GM12878 (cell line): ENCODE measurements around the gene ITSN2. TPM values are rescaled to one million over a fixed set of nuclear protein-coding genes. Genes with fewer than 3 reads are reported as not detected.

Experiments used
- ATAC-seq: fragments of 200-7000 bp; cut with Tn5 transposase; 3 replicates; pipeline ENCODE4 v1.9.1; 2020; ENCODE audit warnings: mild to moderate bottlenecking, moderate library complexity
- BruUV-seq: library from RNA; stranded (reverse); fragments of 400-500 nt; replicated peaks from 2 replicates; lab custom pipeline; 2021; lab: Mats Ljungman, UMichigan
- CTCF ChIA-PET: fragments of 300-600 bp; sonication (Branson Sonifier 250); formaldehyde crosslinking; extraction: SDS; loops from one replicate; lab custom pipeline; 2021; ENCODE audit warnings: inconsistent platforms; lab: Yijun Ruan, JAX
- POLR2A ChIA-PET: fragments of 350-600 bp; formaldehyde crosslinking; extraction: SDS; loops from one replicate; lab custom pipeline; 2021; ENCODE audit warnings: inconsistent platforms; lab: Charles Lee
- RAD21 ChIA-PET: fragments of 300-600 bp; sonication (Branson Sonifier 250); formaldehyde crosslinking; loops from one replicate; lab custom pipeline; 2023; ENCODE audit warnings: antibody characterized with exemption; ENCODE audit not compliant: unreplicated experiment; lab: Charles Lee
- SMC1A ChIA-PET: fragments of 300-600 bp; sonication (Branson Sonifier 250); formaldehyde crosslinking; loops from one replicate; lab custom pipeline; 2023; ENCODE audit not compliant: unreplicated experiment, uncharacterized antibody; lab: Charles Lee
- DNase-seq: peaks from one replicate; pipeline ENCODE4 v3.0.0-alpha.2; 2011; ENCODE audit warnings: low read depth, low spot score
- FAIRE-seq: peaks from 3 replicates; lab custom pipeline; 2011; peaks lifted over from hg19 to GRCh38; lab: Jason Lieb, UNC
- H2AFZ ChIP-seq: 2 replicates; pipeline ENCODE4 v1.6.0; 2011; ENCODE audit warnings: low read depth, low read length, control low read depth; ENCODE audit not compliant: control insufficient read depth
- H3K27ac ChIP-seq: 2 replicates; pipeline ENCODE4 v1.5.1; 2011; ENCODE audit warnings: control low read depth; ENCODE audit not compliant: control insufficient read depth, insufficient read depth
- H3K27me3 ChIP-seq, 2 experiments: replicated peaks in 1 of 2; 2 replicates each; pipeline versions ENCODE4 v1.6.0 to v1.6.1; 2011; ENCODE audit warnings: low read length in 1 of 2; ENCODE audit not compliant: control insufficient read depth in 2 of 2, insufficient read depth in 2 of 2
- H3K36me3 ChIP-seq, 2 experiments: 2 replicates each; pipeline ENCODE4 v1.5.1; 2011; ENCODE audit warnings: low read length in 1 of 2; ENCODE audit not compliant: control insufficient read depth in 2 of 2, insufficient read depth in 2 of 2
- H3K4me1 ChIP-seq: 2 replicates; pipeline ENCODE4 v1.6.1; 2011; ENCODE audit warnings: mild to moderate bottlenecking, low read length, moderate library complexity, mixed read lengths; ENCODE audit not compliant: control insufficient read depth, insufficient read depth
- H3K4me2 ChIP-seq: 2 replicates; pipeline ENCODE4 v1.6.0; 2011; ENCODE audit warnings: control low read depth; ENCODE audit not compliant: control insufficient read depth, insufficient read depth
- H3K4me3 ChIP-seq: fragments of 200-600 bp; sonication (generic); 2 replicates; pipeline ENCODE4 v1.5.1; 2016
- H3K79me2 ChIP-seq: 2 replicates; pipeline ENCODE4 v1.6.0; 2011; ENCODE audit warnings: low read length; ENCODE audit not compliant: control insufficient read depth, insufficient read depth
- H3K9ac ChIP-seq: 2 replicates; pipeline ENCODE4 v1.8.0; 2011; ENCODE audit warnings: low read length, control low read depth, mixed read lengths; ENCODE audit not compliant: control insufficient read depth, insufficient read depth
- H3K9me3 ChIP-seq: replicated peaks from 3 replicates; pipeline ENCODE4 v1.5.1; 2011; ENCODE audit warnings: mild to moderate bottlenecking, low read length; ENCODE audit not compliant: control insufficient read depth, insufficient read depth
- H4K20me1 ChIP-seq: 2 replicates; pipeline ENCODE4 v1.6.0; 2011; ENCODE audit not compliant: control insufficient read depth, insufficient read depth
- BRCA1 ChIP-seq: IDR thresholded peaks from 2 replicates; pipeline ENCODE4 v1.6.1; 2011; ENCODE audit warnings: low read depth, low read length, improper control_type of control experiment
- CHD4 ChIP-seq: fragments of 200-600 bp; sonication (generic); IDR thresholded peaks from 2 replicates; pipeline ENCODE4 v1.6.1; 2016; ENCODE audit warnings: mild to moderate bottlenecking
- EP300 ChIP-seq, 2 experiments: fragments of 150-350 bp in 1 of 2; IDR thresholded peaks; 2 replicates each; pipeline ENCODE4 v1.6.1; 2011 to 2012; ENCODE audit warnings: low read depth in 2 of 2, low read length in 2 of 2, borderline replicate concordance in 1 of 2, improper control_type of control experiment in 1 of 2, inconsistent platforms in 1 of 2; ENCODE audit not compliant: control insufficient read depth in 1 of 2
- WGBS: methylation state at CpG from one replicate; pipeline ENCODE4 v1.1.6; 2016; ENCODE audit warnings: low lambda C conversion rate; ENCODE audit not compliant: insufficient replicate concordance, insufficient coverage; ENCODE audit errors: missing lambda C conversion rate; 5-methylcytosine and 5-hydroxymethylcytosine counted together
- in situ Hi-C: fragments of 300-500 bp; cut with MboI; formaldehyde crosslinking; loops from 9 replicates; pipeline ENCODE4 v1.14.3; 2018; ENCODE audit warnings: mixed read lengths
- intact Hi-C: fragments of 100-400 bp; cut with micrococcal nuclease; formaldehyde crosslinking; loops from one replicate; pipeline ENCODE4 v1.14.2; 2022; ENCODE audit not compliant: unreplicated experiment
- polyA plus RNA-seq, 11 experiments: library from polyadenylated mRNA; depleted of rRNA in 4 of 11; unstranded in 6 of 11; stranded (reverse) in 5 of 11; fragments of >200 nt; fragmentation: Nextera tagmentation in 4 of 11; fragmentation: Illumina TruSeq in 1 of 11; extraction: Ambion mirVana in 4 of 11; extraction: Trizol in 1 of 11; gene quantifications; 1 replicate in 1 of 11; 2 replicates in 10 of 11; pipeline versions ENCODE4 v1.2.1 to v1.2.3, GENCODE V29; 2011 to 2016; ENCODE audit warnings: inconsistent platforms in 2 of 11, missing spikeins in 2 of 11, low read depth in 1 of 11
- total RNA-seq, 4 experiments: library from RNA; depleted of rRNA in 3 of 4; stranded (reverse); fragments of >200 nt in 3 of 4; fragmentation: Illumina TruSeq in 1 of 4; extraction: Trizol in 1 of 4; gene quantifications; 2 replicates each; pipeline versions ENCODE4 v1.2.1 to v1.2.3, GENCODE V29; 2013 to 2021
- TF ChIP-seq, protein P1 (sequence below): IDR thresholded peaks from 2 replicates; pipeline ENCODE4 v1.6.1; 2011; ENCODE audit warnings: borderline replicate concordance, low read depth, mild to moderate bottlenecking, moderate library complexity, mixed read lengths, low read length; ENCODE audit not compliant: insufficient read depth; ENCODE audit errors: extremely low read length
- TF ChIP-seq, protein P2 (sequence below): IDR thresholded peaks from 2 replicates; pipeline ENCODE4 v1.6.1; 2012; ENCODE audit warnings: improper control_type of control experiment, low read depth, low read length; ENCODE audit not compliant: insufficient replicate concordance
- TF ChIP-seq, protein P3 (sequence below): fragments of 450-650 bp; IDR thresholded peaks from 2 replicates; pipeline ENCODE4 v1.6.1; 2017; ENCODE audit warnings: mild to moderate bottlenecking, moderate library complexity

ITSN2 gene
- total and polyA plus RNA-seq, 10 of the 15 experiments (the other 5 are each of a cell fraction or from before 2014, with no cell fraction given) = 20.5 to 80.0 (median 54.7) TPM

DNA sequence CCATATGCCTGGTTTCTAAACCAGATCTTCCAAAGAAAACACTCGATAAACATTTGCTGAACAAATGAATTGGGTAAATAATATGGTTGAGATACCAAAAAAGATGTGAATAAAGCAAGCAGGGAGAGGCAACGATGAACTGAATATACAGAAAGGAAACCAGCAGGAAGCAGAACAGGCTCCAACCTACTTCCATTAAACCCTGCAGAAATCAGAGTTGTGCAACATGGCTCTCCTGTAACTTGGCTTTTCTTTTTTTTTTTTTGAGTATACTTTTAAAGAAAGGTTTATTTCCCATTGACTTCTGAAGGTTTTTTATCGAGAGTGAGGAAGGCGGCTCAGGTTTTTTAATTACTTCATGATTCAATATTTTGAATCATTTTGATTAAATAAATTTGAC, 23.5 kb downstream of the ITSN2 start:
- SMC1A ChIA-PET = no interaction called here
- FAIRE-seq = no peak
- POLR2A ChIA-PET = interaction anchor here (0.7 kb wide), 1 partner anchor 47 kb away, joined by 4 read pairs; no protein-coding TSS in a partner anchor
- Histone ChIP-seq H3K4me1 (peaks cover 35% of the 10 kb centered on the region), H4K20me1 (no peaks in the 10 kb centered on the region), H2AFZ (no peak overlapping the region), H3K4me2 (no peak overlapping the region), H3K27me3 (no peaks in the 10 kb centered on the region), H3K9me3 (no peaks in the 10 kb centered on the region), H3K36me3 (no peaks in the 10 kb centered on the region), H3K9ac (no peak overlapping the region), H3K27ac (no peak overlapping the region), H3K79me2 (peaks cover 78% of the 10 kb centered on the region), H3K4me3 (no peak overlapping the region)
- intact Hi-C loops = no loop called here
- BruUV-seq = no TSS peak
- in situ Hi-C loops = no loop called here
- WGBS = 71% methylated on average over 4 of the region's 4 CpGs
- no peak for ATAC-seq
- DNase-seq = no peak
- CTCF ChIA-PET = no interaction called here
- no peak for TF ChIP-seq EP300 (IDR thresholded peaks at IDR 0.05; ENCODE audit: borderline replicate concordance in 1 of 2, control insufficient read depth in 1 of 2, low read depth in 2 of 2, low read length in 2 of 2)
- TF ChIP-seq, protein P1, sequence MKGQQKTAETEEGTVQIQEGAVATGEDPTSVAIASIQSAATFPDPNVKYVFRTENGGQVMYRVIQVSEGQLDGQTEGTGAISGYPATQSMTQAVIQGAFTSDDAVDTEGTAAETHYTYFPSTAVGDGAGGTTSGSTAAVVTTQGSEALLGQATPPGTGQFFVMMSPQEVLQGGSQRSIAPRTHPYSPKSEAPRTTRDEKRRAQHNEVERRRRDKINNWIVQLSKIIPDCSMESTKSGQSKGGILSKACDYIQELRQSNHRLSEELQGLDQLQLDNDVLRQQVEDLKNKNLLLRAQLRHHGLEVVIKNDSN = no peak
- TF ChIP-seq, protein P2, sequence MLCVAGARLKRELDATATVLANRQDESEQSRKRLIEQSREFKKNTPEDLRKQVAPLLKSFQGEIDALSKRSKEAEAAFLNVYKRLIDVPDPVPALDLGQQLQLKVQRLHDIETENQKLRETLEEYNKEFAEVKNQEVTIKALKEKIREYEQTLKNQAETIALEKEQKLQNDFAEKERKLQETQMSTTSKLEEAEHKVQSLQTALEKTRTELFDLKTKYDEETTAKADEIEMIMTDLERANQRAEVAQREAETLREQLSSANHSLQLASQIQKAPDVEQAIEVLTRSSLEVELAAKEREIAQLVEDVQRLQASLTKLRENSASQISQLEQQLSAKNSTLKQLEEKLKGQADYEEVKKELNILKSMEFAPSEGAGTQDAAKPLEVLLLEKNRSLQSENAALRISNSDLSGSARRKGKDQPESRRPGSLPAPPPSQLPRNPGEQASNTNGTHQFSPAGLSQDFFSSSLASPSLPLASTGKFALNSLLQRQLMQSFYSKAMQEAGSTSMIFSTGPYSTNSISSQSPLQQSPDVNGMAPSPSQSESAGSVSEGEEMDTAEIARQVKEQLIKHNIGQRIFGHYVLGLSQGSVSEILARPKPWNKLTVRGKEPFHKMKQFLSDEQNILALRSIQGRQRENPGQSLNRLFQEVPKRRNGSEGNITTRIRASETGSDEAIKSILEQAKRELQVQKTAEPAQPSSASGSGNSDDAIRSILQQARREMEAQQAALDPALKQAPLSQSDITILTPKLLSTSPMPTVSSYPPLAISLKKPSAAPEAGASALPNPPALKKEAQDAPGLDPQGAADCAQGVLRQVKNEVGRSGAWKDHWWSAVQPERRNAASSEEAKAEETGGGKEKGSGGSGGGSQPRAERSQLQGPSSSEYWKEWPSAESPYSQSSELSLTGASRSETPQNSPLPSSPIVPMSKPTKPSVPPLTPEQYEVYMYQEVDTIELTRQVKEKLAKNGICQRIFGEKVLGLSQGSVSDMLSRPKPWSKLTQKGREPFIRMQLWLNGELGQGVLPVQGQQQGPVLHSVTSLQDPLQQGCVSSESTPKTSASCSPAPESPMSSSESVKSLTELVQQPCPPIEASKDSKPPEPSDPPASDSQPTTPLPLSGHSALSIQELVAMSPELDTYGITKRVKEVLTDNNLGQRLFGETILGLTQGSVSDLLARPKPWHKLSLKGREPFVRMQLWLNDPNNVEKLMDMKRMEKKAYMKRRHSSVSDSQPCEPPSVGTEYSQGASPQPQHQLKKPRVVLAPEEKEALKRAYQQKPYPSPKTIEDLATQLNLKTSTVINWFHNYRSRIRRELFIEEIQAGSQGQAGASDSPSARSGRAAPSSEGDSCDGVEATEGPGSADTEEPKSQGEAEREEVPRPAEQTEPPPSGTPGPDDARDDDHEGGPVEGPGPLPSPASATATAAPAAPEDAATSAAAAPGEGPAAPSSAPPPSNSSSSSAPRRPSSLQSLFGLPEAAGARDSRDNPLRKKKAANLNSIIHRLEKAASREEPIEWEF = no peak
- TF ChIP-seq, protein P3, sequence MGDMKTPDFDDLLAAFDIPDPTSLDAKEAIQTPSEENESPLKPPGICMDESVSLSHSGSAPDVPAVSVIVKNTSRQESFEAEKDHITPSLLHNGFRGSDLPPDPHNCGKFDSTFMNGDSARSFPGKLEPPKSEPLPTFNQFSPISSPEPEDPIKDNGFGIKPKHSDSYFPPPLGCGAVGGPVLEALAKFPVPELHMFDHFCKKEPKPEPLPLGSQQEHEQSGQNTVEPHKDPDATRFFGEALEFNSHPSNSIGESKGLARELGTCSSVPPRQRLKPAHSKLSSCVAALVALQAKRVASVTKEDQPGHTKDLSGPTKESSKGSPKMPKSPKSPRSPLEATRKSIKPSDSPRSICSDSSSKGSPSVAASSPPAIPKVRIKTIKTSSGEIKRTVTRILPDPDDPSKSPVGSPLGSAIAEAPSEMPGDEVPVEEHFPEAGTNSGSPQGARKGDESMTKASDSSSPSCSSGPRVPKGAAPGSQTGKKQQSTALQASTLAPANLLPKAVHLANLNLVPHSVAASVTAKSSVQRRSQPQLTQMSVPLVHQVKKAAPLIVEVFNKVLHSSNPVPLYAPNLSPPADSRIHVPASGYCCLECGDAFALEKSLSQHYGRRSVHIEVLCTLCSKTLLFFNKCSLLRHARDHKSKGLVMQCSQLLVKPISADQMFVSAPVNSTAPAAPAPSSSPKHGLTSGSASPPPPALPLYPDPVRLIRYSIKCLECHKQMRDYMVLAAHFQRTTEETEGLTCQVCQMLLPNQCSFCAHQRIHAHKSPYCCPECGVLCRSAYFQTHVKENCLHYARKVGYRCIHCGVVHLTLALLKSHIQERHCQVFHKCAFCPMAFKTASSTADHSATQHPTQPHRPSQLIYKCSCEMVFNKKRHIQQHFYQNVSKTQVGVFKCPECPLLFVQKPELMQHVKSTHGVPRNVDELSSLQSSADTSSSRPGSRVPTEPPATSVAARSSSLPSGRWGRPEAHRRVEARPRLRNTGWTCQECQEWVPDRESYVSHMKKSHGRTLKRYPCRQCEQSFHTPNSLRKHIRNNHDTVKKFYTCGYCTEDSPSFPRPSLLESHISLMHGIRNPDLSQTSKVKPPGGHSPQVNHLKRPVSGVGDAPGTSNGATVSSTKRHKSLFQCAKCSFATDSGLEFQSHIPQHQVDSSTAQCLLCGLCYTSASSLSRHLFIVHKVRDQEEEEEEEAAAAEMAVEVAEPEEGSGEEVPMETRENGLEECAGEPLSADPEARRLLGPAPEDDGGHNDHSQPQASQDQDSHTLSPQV = no peak
- TF ChIP-seq CHD4 = no peak
- TF ChIP-seq BRCA1 = no peak
- RAD21 ChIA-PET = no interaction called here
